GM12874 (cell line): Measurements from ENCODE around the gene CDK5RAP3.

ENCODE experiments used
- TF ChIP-seq, protein P1 (sequence below): IDR thresholded peaks from 2 replicates; pipeline ENCODE4 v1.5.1; 2011; ENCODE audit warnings: low read depth, mild to moderate bottlenecking, control low read depth, low read length, moderate library complexity; ENCODE audit not compliant: insufficient read depth

CDK5RAP3 gene

DNA sequence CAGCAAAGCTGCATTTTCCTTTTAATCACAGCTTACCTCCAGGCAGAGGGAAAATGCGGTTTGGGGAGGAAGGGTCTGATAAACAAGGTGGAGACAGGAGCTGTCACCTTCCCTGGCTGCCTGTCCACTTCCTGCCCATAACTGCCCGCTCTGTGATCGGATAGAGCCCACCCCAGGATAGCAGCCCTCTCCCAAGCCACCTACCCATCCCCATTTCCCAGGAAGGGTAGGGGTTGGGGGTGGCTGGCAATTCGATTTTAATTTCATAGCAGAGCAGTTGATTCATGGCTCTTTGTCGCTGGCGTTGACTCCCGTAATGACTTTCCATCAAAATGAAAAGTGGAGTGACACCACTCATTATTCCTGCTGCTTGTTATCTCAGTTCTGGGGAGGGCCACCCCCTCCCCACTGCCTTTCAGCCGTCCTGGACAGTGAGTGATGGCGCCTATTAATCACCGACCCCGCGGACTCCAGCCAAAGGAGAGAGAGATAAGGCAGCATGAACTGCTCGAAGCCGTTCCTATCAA is 11.2 kb downstream of the CDK5RAP3 start:
- TF ChIP-seq, protein P1, sequence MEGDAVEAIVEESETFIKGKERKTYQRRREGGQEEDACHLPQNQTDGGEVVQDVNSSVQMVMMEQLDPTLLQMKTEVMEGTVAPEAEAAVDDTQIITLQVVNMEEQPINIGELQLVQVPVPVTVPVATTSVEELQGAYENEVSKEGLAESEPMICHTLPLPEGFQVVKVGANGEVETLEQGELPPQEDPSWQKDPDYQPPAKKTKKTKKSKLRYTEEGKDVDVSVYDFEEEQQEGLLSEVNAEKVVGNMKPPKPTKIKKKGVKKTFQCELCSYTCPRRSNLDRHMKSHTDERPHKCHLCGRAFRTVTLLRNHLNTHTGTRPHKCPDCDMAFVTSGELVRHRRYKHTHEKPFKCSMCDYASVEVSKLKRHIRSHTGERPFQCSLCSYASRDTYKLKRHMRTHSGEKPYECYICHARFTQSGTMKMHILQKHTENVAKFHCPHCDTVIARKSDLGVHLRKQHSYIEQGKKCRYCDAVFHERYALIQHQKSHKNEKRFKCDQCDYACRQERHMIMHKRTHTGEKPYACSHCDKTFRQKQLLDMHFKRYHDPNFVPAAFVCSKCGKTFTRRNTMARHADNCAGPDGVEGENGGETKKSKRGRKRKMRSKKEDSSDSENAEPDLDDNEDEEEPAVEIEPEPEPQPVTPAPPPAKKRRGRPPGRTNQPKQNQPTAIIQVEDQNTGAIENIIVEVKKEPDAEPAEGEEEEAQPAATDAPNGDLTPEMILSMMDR, result no peak

DNA sequence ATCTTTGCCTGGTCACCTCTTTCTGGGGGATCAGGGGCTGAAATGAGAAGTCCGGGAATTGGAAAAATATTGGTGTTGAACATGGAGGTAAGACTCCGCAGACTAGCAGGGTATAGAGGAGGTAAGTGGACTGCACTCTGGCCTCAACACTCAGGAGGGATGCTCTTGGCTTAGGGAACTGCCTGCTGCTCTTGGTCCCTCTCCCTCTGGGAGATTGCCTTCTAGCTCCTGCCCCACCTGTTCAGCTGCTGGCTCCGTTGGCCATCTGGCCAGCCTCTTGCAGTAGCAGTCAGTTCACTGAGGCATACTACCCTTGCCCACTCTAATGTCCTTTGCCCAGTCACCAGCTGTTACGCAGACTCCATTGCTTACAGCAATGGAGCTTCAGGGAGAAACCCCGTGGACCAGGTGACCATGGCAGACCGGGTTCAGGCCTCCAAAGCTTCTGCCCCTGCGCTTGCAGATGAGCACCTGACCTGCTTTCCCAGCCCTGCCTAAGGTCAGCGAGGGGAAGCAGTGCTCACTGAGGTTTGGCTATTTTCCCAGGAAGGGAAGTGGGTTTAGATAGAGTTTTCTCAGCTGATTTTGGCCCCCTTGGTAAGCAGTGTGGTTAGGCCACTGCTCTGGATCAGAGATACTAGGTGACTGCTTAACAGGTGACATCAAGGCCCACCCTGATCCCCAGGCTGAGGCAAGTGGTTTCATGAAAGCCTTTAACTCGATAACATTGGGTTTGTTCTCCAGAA is 11.9 kb downstream of the CDK5RAP3 start:
- TF ChIP-seq, protein P1, result no peak

DNA sequence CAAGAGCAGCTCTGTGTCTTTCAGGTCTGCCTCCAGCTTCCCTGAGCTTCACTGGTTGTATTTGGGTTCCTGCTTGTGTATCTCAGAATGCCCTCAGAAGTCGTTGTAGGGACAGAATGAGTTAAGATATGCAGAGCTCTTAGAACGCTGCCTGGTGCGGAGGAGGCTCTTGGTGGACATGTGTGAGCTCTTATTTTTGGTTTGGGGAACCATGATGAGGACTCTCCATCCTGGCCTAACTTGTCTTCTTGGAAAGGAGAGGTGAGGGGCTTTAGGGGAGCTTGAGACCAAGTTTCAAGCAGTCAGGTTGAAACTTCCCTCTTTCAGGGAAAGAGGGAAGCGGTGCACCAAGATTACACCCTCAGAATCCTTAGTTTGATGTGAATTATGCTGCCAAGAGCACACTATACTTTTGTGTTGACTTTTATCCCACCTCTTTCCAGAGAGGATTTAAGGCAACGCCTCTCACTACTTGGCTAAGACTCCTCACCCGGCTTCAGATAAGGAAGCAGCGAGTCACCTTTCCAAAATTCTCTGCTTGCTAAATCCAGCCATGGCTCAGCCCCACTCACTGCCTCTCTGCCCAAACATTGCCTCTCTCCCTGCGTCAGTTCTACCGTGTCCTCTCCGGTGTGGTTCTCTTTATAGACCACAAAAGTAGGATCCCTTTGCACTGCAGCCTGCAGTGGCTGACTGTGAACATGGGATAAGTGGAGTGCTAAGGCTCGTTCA is 12.7 kb downstream of the CDK5RAP3 start:
- TF ChIP-seq, protein P1, result no peak

DNA sequence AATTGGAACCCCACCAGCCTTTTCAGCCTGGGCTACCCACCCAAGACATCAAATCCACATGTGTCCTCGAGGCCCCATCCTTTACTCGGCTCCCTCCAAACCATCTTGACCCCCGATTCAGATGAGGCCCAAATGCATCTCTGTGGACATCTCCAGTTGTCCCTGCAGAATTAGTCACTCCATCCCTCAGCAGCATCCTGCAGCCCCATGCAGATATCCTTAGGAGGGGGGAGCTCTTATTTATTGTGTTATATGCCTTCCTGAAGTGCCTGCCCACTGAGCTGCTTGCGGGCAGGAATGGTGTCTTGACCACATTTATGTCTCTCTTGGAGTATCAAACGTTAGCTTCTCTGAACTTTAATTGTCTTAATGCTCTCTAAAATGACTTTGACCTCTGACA is 15.6 kb downstream of the CDK5RAP3 start:
- TF ChIP-seq, protein P1, result no peak

DNA sequence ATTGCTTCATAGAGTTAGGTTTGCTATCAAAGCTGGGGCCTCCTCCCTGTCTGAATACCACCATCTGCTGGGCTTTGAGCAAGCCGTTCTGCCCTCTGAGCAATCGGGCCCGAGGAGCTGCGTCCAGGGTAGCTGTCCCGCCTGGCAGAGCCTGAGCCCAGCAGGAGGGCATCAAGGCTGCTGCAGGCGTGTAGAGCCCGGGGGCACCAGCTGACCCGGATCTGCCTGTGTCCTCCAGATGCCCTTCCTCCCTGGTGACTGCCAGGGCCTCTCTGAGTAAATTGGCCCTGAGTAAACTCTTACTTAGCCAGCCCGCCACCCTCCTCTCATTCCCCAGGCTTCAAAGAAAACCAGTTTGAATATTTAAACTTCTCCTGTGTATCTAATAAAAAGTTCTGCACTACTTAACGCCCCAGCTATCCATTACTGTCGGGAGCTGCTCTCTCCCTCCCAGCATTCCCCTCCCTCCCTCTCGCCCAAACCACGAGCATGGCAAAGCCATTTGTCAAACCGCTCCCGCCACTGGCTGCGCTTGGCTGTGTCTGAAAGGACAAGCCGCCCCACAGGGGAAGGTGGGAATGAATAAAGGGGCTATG is 16.4 kb downstream of the CDK5RAP3 start:
- TF ChIP-seq, protein P1, result no peak

DNA sequence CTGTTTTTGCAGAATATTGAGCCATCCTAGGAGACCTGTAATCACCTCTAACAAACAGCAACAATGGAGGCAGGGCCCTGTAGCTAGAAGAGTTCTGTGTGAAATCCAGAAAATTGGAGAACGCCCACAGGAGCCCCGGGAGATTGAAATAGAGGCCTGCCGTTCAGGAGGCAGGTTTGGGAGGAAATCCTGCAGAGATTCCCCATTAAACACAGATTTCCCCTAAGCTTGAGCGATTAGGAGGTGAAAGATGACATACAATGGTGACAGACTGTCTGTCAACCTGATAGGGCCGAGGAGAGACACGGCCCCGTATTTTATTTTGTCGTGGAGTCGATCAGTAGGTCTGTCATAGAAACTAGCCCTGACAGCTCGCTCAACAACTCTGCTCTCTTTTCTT is 18.2 kb downstream of the CDK5RAP3 start:
- TF ChIP-seq, protein P1, result no peak

DNA sequence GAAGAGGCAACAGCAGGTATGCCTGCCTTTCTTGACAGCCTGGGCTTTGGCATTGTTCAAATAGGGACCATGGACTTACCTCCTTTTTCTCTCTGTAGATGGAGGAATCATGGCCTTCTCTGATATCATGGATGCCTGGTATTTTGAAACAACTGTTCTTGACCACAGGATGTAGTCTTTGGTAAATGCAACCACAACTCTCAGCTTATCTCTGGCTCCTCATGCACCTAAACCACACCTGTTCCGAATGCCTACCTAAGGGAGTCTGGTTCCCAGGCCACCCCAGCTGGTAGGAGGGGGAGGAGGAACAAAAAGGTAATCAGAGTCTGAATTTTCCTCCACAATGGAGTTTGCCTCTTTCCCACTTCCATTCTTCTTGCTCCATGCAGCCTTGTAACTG is 18.8 kb downstream of the CDK5RAP3 start:
- TF ChIP-seq, protein P1, result no peak
